HepG2 (cell line): Measurements from ENCODE around the gene CLCN4. TPM values are rescaled to one million over a fixed set of nuclear protein-coding genes. Genes with fewer than 3 reads are reported as not detected.

ENCODE experiments used
- EZH2 ChIP-seq: conservative IDR thresholded peaks from 2 replicates; pipeline ENCODE4 v1.6.1; 2012; ENCODE audit warnings: mild to moderate bottlenecking, low read depth, low read length, moderate library complexity
- SIX4 ChIP-seq: sonication (generic); formaldehyde crosslinking; IDR thresholded peaks from 2 replicates; pipeline ENCODE4 v1.4.0; 2020; ENCODE audit warnings: missing genetic modification reagents
- SOX6 ChIP-seq, 2 experiments: fragments of 450-650 bp in 1 of 2; sonication (generic) in 1 of 2; formaldehyde crosslinking in 1 of 2; IDR thresholded peaks; 2 replicates each; pipeline versions ENCODE4 v1.4.0 to v1.6.1; 2017 to 2020; ENCODE audit warnings: antibody characterized with exemption in 1 of 2, mild to moderate bottlenecking in 1 of 2, missing genetic modification reagents in 1 of 2
- TCF12 ChIP-seq, 2 experiments: fragments of 450-650 bp in 1 of 2; sonication (generic) in 1 of 2; formaldehyde crosslinking in 1 of 2; IDR thresholded peaks; 2 replicates each; pipeline versions ENCODE4 v1.6.1 to v1.8.0; 2017 to 2022; ENCODE audit warnings: antibody characterized with exemption in 1 of 2, mild to moderate bottlenecking in 1 of 2, missing genetic modification reagents in 1 of 2, moderate library complexity in 1 of 2
- ZBTB40 ChIP-seq, 2 experiments: fragments of 450-650 bp in 1 of 2; sonication (generic) in 1 of 2; formaldehyde crosslinking in 1 of 2; IDR thresholded peaks; 2 replicates each; pipeline versions ENCODE4 v1.6.1 to v1.8.0; 2016 to 2022; ENCODE audit warnings: antibody characterized with exemption in 1 of 2, mild to moderate bottlenecking in 1 of 2, missing genetic modification reagents in 1 of 2
- polyA plus RNA-seq, 8 experiments: library from polyadenylated mRNA; depleted of rRNA in 3 of 8; stranded (reverse) in 7 of 8; unstranded in 1 of 8; fragments of >200 nt; fragmentation: Illumina TruSeq in 4 of 8; extraction: Trizol in 4 of 8; gene quantifications; 2 replicates each; pipeline versions ENCODE4 v1.2.1 to v1.2.3, GENCODE V29; 2011 to 2016; ENCODE audit warnings: low read depth in 4 of 8, missing spikeins in 1 of 8, mixed read lengths in 1 of 8; ENCODE audit not compliant: insufficient read depth in 1 of 8
- total RNA-seq, 5 experiments: library from RNA; depleted of rRNA; stranded (reverse); fragments of >200 nt; fragmentation: Illumina TruSeq; extraction: Trizol; gene quantifications; 2 replicates each; pipeline ENCODE4 v1.2.3, GENCODE V29; 2016; ENCODE audit warnings: low read depth in 1 of 5

The CLCN4 gene
- total and polyA plus RNA-seq, 2 of the 13 experiments (the other 11 are each of a cell fraction or from before 2014, with no cell fraction given), result 1.8 to 2.5 TPM

GRCh38 chrX:10216208-10216607 is 59.4 kb downstream of the CLCN4 start (continued):
- TF ChIP-seq SOX6 (IDR thresholded peaks at IDR 0.05) (no peak), SOX6 (CRISPR knock-in tag; IDR thresholded peaks at IDR 0.05) (no peak), TCF12 (IDR thresholded peaks at IDR 0.05) (no peak), TCF12 (CRISPR knock-in tag; IDR thresholded peaks at IDR 0.05) (no peak), EZH2 (no peak), SIX4 (CRISPR knock-in tag) (no peak), ZBTB40 (IDR thresholded peaks at IDR 0.05) (no peak), ZBTB40 (CRISPR knock-in tag; IDR thresholded peaks at IDR 0.05) (no peak)
- TF ChIP-seq, all 625 proteins: peak for 0
